Measurements from ENCODE around the gene FER.
"Not testable (repeated sequence)": the region's sequence is repeated elsewhere in the genome, so short reads cannot be mapped to it uniquely, and the experiment has no call there.

The FER gene

DNA sequence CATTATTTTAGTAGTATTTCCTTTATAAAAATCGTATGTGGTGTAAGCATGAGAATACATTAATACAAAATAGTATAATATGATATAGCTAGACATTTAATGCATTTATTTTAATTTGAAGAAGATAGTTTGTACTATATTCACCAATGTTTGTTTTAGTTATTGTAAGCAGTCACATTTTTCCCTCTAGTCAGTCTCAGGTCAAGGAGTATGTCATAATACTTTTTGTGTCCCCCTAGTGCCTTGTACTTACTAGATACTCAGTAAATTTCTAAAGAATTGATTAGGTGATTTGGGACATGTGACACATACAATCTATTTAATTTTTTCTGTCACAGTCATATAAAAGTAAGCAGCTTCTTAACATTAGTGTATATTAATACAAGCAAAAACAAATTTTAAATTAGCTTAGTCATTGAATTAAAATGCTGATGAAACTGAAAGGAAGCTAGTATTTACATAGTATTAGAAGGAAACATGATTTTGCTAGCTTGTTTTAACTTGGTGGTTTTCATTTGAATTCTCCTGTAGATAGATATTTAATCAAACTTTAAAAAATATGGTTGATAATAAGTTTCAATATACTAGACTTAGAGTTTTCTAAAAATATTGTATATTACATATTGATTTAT, 242.2 kb downstream of the FER start:
- no peak for DNase-seq

DNA sequence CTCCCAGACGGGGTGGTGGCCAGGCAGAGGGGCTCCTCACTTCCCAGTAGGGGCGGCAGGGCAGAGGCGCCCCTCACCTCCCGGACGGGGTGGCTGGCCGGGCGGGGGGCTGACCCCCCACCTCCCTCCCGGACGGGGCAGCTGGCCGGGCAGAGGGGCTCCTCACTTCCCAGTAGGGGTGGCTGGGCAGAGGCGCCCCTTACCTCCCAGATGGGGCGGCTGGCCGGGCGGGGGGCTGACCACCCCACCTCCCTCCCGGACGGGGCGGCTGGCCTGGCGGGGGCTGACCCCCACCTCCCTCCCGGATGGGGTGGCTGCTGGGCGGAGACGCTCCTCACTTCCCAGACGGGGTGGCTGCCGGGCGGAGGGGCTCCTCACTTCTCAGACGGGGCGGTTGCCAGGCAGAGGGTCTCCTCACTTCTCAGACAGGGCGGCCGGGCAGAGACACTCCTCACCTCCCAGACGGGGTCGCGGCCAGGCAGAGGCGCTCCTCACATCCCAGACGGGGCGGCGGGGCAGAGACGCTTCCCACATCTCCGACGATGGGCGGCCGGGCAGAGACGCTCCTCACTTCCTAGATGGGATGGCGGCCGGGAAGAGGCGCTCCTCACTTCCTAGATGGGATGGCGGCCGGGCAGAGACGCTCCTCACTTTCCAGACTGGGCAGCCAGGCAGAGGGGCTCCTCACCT, 244.8 kb downstream of the FER start:
- DNase-seq: not testable (repeated sequence)

DNA sequence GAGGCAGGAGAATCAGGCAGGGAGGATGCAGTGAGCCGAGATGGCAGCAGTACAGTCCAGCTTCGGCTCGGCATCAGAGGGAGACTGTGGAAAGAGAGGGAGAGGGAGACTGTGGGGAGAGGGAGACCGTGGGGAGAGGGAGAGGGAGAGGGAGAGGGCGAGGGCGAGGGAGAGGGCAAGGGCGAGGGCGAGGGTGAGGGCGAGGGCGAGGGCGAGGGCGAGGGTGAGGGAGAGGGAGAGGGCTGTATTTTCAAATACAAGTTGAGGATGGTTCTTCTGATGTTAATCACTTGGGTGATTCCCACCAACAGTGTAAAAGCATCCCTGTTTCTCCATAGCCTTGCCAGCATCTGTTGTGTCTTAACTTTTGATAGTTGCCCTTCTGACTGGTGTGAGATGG, 245.7 kb downstream of the FER start:
- not testable (repeated sequence) for DNase-seq

DNA sequence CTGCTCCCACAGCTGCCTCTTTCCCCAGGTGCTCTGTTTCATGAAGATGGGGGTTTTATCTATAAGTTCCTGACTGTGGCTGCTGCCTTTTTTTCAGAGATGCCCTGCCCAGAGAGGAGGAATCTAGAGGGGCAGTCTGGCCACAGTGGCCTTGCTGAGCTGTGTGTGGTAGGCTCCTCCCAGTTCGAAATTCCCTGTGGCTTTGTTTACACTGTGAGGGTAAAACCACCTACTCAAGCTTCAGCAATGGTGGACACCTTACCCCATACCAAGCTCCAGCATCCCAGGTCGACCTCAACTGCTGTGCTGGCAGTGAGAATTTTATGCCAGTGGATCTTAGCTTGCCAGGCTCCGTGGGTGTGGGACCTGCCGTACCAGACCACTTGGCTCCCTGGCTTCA, 250.0 kb downstream of the FER start:
- no peak for DNase-seq

DNA sequence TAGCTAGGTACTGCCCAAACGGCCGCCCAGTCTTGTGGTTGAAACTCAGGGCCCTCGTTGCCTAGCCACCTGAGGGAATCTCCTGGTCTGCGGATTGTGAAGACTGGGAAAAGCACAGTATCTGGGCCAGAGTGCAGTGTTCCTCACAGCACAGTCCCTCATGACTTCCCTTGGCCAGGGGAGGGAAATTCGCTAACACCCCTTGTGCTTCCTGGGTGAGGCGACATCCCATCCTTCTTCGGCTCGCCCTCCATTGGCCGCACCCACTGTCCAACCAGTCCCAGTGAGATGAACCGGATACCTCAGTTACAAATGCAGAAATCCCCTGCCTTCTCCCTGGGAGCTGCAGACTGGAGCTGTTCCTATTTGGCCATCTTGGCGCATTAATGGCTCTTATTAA, 250.5 kb downstream of the FER start:
- no peak for DNase-seq

DNA sequence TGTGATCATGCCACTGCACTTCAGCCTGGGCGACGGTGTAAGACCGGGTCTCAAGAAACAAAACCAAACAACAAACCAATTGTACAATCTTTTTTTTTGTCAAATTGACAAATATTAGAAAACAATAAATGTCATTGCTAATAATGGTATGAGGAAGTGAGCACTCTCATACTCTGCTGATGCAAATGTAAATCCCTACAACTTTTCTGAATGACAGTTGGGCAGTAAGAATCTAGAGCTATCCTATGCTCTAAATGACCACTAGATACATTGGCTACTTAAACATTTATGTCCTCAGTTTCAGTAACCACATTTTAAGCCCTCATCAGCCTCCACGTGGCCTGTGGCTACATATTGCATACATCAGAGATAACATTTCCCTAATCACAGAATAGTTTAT, 256.2 kb downstream of the FER start:
- DNase-seq: no peak

DNA sequence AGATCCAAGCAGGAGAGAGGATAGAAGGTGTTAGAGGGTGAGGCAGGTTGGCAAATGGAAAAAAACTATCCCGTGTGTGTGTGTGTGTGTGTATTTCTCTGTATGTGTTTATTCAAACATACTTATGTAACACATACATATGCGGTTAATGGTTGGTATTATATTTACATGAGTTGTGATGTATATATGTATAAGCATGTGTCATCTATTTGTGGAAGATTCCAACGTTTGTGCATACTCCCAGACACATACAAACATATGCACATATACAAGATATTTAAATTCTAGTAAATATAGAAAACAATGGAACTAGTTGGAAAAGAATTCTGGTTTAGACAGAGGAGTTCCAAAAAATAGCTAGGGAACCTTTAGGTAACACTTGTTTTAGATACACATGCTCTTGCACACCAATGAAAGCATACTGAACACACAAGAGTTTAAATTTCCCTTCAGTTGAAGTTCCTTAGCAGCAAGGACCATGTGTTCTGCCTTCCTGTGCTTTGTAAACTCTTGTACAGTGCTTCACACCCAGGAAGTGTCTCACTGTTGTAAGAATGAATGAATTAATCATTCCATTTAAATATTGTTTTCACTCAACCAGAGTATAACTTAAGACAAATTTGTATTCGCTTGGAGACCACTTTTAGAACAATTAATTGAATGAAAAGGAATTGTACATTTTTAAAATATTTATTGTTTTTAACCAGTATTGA, 257.8 kb downstream of the FER start:
- DNase-seq: no peak

DNA sequence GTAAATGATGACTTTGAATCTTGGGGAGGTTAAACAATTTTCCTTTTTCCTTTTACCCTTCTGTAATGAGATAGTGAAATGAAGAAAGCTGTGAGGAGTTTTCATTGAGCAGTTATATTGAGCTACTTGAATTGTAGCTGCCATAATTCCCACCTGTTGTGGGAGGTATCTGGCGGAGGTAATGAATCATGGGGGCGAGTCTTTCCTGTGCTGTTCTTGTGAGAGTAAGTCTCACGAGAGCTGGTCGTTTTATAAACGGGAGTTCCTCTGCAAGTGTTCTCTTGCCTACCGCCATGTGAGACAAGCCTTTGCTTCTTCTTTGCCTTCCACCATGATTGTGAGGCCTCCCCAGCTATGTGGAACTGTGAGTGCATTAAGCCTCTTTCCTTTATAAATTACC, 258.4 kb downstream of the FER start:
- no peak for DNase-seq

DNA sequence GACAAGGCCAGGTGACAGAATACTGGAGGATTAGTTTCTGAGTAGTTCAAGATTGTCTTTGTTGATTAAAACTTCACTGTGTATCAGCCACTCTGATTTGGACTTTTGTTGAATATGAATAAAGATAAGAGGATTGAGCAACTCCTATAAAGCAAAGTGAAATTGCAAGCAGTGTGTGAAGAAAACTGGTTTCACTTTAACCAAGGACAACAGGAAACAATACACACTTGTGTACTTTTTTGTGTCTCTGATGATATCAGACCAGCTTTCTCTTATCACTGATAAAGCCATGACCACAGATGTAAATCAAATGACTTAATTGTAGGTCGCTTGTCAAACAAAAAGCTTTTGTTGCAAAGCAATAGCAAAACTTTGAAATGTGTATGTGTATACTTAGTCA, 268.6 kb downstream of the FER start:
- DNase-seq: no peak

DNA sequence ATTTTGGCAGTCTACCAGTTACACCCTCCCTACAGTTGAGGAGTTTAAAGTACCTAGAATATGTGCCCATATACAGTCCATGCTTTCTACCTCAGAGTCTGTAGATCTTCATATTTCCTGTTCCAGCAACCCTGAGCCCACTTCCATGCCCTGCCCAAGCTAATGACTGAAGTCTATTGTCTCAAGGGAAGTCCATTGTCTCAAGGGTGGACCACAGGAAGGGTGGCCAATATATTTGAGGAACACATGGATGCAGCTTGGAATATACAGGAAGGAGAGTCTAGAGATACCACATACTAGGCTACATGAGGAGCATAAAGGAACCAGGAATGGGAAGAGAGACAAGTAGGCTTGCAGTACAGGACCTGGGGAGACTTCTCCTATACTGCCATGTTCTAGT, 274.4 kb downstream of the FER start:
- no peak for DNase-seq

DNA sequence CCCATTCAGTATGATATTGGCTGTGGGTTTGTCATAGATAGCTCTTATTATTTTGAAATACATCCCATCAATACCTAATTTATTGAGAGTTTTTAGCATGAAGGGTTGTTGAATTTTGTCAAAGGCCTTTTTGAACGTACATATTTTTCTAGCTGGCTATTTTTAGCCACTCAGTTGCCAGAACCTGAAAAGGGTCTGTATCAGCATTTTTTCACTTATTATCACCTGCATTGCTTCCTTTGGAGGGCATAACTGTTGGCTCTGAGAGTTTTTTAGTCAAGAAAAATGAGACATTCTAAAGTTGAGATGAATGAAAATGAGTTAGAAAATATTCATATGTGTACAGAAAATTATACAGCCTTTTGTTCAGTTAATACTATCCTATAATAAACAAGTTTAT, 278.0 kb downstream of the FER start:
- not testable (repeated sequence) for DNase-seq

DNA sequence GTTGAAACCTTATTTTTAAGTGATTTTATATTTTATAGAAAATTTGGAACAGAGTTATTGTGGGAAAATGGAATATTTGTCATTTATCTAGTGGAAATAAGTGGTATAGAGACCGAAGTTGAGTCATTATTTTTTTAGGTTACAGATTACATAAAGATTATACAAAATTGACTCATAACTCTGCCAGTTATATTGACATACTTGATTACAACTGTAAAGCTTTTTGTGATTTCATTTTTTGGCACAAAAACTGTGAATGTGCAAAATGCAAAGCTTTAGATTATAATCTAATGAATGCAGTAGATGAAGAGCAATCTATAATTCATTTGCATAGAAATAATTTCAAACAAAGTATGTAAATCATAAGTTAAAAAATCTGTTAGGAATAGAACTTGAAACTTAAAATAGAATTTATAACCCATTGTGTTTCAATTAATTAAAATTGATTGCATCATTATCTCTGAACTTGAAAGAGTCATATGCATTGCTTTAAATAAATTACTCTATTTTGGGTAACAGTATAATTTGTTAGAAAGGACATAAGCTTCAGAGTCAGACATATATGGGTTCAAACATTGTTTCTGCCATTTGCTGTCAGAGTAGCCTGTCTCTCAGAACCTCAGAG, 280.4 kb downstream of the FER start:
- DNase-seq: no peak

DNA sequence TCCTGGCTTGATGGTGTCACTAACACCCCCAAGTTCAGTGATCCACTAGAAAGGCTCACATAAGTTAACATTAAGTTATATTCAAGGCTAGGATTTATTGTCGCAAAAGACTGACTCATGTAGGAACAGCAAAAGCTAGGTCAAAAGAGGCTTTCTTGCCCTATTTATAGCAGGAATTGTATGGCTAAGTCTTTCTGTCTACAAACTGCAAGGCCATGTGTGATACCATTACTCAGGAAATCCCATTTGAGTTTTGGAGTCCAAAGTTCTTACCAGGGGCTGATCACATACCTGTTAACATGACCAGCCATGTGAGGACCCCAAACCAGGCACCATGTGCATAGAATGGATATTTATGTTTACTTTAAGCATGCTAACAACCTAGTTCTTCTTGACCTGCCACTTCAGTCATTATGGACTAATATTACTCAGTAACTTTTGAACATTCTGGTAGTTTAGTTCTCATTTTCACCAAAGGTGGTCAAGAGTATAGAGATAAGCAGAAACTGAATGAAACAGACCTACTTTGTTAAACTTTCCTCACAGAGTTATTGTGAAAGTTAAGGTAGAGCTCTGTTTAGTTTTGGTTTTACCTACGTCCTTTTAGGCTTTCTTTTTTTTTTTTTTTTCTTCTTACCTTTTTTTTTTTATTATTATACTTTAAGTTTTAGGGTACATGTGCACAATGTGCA, 281.1 kb downstream of the FER start:
- DNase-seq: no peak

DNA sequence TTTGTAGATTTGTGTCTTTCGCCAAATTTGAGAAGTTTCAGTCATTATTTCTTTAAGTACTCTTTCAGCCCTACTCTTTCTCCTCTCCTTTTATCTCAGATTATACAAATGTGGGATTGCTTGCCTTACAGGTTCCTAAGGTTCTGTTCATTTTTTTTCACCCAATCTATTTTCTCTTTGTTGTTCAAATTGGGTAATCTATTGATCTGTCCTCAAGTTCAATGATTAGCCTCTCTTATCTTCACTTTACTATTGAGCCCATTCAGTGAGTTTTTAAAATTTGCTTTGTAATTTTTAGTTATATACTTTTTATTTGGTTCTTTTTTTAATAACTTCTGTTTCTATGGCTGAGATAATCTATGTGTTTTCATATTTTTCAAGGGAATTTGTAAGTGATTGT, 282.1 kb downstream of the FER start:
- DNase-seq: no peak

DNA sequence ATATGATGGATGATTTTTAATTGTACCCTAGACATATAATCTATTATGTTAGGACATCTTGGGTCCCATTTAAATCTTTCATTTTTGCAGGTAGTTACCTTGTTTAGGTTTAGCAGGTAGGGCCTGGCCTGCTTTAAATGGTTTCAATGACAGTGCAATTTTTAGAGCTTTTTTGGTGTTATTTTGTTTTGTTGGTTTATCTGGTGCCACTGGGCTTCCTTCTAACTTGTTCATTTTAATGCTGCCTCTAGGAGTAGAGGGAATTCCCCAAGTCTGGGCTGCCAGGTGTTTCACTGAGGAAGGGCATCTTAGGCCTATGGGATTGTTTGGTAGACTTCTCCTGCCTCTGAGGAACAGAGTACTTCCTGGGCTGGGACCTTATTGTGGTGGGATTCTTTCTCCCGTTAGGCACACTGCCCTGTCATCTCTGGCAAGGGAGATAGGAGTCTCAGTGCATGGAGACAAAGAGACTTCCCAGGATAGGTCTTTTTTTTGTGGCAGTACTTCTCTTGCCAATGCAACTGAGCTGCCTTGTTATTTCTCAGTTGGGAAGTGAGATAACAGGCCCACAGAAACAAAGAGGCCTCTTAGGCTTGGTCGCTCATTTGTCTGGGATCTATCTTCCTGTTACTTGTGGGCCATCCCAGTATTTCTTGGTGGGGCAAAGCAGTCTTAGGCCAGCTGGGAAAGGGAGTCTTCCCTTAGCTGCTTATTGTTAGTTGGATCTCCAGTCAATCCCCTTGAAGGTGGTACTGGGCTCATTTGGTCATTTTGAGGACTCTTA, 282.9 kb downstream of the FER start:
- DNase-seq: no peak

DNA sequence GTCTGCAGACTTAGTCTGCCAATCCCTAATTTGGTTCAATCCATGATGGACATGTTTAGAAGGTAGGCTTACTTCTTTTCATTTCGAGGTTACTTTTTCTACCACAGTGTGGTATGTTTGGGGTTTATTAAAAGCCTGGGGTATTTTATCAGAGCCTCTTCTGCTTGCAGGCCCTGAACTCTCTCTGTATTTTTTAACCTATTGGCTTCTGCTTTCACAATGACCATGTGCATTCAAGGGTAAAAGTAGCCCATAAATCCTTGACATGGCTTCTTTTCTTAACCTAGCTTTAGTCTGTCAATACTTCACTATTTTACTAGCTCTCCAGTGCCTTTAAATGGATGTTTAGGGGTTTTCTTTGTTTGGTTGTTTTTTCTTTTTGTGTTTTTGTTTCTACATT, 286.6 kb downstream of the FER start:
- no peak for DNase-seq

DNA sequence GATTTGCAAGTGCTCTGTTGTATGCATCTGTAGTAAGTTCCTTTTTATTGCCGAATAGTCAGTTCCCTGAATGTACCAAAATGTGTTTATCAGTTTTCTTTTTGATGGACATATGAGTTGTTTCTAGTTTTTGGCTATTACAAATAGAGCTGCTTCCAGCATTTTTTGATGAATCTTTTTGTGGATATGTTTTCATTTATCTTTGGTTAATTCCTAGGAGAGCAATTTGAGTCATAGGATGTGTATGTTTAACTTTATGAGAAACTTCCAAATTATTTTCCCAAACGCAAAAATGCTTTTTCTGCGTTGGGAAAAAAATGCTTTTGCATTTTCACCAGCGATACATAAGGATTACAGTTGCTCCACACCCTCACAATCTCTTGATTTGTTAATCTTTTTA, 287.7 kb downstream of the FER start:
- no peak for DNase-seq

DNA sequence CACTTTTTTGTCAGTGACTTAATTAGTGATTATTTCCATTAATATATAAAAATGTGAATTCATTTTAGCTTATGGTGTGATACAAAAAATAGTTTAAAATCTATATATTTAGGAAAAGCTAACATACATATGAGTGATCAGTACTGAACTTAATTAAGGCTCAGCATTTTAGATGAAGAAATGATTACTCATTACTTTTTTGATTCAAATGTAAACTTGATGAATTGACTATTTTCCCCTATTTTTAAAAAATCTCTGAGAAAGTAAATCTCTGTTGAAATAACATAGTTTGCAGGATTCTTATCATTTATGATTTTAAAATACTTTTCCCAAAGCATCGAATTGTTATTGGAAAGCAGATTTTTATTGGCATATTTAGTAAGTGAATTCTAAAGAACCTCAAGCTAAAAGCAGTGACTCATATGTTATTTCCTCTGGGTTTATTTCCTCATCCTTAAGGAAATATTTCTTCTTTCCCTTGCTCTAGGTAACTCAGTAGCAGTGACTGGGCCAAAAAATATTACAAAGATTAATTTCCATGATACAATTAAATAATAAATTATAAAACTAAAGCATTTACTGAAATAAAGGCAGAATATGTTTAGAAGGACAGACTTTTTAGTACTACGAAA, 290.6 kb downstream of the FER start:
- no peak for DNase-seq

DNA sequence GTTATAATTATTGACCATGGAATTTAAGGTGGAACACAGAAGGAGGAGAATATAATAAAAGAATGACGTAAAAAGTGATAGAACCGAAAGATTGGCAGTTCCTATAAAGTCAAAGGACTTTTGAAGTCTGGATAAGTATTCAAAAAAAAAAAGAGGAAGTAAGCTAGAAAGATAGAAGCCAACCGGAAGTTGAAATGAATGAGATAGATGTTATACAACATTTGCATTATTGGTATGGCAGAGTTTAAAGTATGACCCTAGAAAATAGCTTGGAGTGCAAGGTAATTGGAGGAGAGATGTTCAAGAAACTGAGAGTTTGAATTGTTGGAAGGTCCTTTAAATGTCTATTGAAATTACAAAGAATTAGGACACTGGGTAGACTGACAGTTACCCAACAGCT, 293.6 kb downstream of the FER start:
- DNase-seq: no peak

DNA sequence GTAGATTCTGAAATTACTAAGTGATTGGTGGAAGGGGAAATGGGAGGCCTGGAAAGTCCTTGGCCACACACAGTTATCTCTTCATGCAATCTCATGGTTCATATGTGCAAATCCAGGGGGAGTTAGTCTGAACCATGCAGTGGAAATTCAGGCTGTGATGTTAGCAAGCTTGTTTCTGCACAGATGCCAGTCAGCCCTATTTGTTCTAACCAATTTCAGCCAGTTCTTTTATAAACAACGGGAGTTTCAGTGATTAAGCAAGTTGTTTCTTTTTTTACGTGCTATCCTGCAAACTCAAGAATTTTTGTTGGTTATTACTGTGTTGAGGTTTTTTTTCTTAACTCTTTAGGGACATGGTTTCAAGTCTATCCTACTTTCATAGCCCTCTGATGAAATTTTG, 298.0 kb downstream of the FER start:
- DNase-seq: no peak

DNA sequence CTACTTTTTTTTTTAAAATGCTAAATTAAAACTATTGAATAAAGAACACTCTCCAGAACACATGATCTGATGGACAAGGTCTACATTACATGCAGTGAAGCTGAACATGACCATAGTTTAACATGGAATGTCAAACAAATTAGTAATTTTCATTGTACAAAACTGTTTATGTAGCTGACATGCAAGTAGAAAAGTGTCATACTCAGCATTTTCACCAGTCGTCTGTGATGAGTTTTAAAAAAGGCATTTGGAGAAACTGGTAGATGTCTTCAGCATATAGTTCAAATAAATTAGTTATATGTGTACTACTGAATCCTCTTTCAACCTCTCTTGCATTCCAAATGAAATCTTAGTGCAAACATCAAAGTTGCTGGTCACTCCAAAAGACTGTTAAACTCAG, 301.9 kb downstream of the FER start:
- DNase-seq: no peak

DNA sequence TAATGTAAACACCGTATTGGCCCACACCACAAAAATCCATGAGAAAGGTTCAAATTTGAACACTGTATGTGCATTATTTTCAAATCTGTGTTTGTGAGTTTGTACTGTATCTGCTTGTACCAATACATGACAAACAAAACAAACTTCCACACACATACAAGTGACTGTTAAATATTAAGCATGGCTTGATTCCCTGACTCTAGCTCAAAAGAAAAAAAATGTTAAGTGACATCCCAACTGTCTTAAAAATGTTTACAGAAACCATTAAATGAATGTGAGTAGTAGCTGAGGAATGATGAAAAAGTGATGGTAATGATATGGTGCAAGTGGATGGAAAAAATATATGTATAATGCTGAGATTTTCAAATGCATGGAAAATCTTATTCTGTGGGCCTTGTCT, 302.6 kb downstream of the FER start:
- not testable (repeated sequence) for DNase-seq

Measured in SHP77 (cell line).